M059J (cell line): ENCODE measurements around the gene LRCH3. TPM values are rescaled to one million over a fixed set of nuclear protein-coding genes. Genes with fewer than 3 reads are reported as not detected.

Experiments used
- DNase-seq: peaks from one replicate; pipeline ENCODE4 v3.0.0-alpha.2; 2012; ENCODE audit warnings: low read depth
- total RNA-seq: library from RNA; depleted of rRNA; stranded (reverse); fragments of >200 nt; shearing (Covaris generic); gene quantifications from 2 replicates; pipeline ENCODE4 v1.2.3, GENCODE V29; 2014

The LRCH3 gene
- total RNA-seq, 1 experiment from 2014 or later = 24.4 TPM

DNA sequence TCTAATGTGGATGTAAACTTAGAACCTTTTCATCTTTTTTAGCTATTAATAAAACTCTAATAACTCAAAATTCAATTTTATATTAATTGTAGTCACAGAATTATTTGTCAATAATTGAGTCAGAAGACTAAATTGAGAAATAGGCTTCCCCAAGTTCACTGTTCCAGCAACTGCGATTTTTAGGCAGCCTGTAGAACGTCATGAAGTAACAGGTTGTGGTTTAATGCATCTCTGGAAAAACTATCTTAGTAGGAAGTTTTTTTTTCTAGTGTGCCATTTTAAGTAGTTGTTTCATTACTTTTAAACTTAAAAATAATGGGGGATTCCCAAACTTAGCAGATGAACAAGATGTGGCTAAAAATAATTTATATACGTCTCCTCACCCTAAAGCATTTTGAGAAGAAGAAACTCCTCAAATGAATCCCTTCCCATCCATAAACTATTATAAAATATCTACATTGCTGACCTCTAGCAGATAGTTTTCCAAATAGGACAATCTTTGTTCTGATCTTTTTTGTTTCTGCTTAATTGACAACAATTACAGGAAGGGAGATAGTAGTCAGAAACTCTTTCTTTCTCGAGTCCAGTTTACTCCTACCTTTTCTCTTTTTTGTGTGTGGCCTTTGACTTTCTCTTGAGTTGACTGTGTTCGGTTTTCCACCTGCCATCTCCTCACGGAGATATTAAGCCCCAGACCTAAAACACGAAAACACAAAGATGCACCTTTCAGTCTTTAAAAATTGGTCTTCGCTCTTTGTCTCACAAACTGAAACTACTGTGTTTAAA is 43.1 kb downstream of the LRCH3 start:
- no peak for DNase-seq

DNA sequence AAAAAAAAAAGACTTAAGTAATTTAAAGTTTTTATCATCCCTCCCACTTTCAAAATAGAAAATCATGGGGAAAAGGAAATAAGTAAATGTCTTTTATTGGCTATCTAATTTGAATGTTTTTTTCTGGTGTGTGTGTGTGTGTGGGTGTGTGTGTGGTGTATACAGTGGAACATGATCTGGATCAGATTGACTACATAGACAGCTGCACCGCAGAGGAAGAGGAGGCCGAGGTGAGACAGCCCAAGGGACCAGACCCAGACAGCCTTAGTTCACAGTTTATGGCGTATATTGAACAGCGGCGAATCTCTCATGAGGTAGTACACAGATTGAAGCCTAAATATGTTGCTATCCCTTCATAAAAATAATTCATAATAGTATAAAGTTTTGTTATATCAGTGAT is 44.5 kb downstream of the LRCH3 start:
- no peak for DNase-seq

DNA sequence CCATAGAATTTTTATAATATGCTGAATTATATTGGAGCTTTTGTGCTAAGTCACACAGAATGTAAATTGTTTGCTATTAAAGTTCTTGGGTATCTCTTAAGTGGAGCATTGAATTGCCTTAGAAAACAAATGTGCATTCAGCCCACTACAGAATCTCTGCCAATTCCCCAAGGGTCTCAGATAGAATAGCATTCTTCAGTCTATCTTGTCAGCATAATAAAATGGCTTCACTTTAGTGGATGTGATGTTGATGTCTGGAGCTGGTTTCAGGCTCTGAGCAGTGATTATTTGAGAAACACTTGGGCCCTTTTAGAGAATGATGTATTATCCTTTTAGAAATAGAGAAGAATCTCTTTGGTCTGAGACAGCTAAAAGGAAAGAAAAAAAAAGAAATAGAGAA is 45.2 kb downstream of the LRCH3 start:
- no peak for DNase-seq

DNA sequence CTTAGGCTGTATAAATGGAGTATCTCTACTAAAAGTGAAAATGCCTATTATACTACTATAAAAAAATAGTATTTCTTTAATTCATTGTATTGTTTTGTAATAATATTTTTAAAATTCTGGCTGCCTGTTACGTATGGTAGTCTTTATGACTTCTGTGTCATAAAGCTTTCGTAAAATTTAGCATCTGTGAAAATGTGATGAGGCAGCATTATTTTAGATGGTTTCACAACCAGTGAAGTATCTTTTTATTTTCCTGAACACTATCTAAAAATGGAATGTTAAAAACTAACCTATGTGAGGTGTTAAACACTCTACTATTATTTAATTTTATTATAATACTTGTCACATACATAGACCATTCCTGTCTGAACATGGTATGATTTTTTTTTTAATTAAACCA is 46.2 kb downstream of the LRCH3 start:
- DNase-seq = no peak

DNA sequence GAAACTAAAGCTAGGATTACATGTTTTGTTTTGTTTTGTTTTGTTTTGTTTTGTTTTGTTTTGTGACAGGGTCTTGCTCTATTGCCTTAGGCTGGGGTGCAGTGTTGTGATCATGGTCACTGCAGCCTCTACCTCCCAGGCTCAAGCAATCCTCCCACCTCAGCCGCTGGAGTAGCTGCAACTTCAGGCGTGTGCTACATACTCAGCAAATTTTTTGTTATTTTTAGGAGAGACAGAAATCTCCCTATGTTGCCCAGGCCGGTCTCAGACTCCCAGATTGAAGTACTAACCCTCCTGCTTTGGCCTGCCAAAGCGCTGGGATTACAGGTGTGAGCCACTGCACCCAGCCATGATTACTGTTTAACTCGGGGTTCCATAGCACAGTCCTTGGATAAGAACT is 50.7 kb downstream of the LRCH3 start:
- DNase-seq = no peak

DNA sequence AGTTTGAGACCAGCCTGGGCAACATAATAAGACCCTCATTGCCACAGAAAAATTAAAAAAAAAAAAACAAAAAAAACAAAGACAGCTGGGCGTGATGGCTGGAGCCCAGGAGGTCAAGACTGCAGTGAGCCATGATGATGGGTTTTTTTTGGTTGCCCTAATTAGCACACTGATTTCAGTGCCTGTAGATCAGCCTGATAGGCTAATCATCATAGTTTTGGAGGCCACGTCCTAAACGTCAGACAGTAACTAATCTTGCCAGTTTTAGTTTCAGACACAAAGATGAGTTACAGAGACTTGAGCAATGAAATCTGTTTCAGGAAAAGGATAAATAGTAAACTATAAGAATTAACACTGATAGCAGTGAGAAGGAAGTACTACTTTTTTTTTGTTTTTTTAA is 55.4 kb downstream of the LRCH3 start:
- DNase-seq = no peak

DNA sequence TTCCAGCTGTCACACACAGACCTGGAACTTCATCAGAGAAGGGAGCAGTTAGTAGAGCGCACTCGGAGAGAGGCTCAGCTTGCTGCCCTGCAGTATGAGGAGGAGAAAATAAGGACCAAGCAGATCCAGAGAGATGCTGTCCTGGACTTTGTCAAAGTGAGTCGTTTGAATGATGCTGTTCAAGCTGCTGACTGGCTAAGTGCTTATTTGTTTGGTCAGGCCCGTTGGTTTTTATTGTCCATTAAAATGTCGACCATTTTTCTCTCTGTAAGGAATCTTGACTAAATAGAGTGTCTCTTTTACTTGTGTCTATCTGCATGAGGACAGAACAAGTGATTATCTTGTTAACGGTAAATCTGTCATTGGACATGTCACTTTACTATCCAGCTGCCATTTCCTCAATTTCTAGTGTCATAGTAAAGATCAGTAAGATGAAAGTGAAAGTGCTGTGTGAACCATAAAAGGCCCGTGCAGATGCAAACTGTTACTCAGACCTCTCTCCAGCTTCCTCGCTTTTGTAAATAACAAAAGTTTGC is 56.9 kb downstream of the LRCH3 start:
- peak; percentile 5 for DNase-seq

DNA sequence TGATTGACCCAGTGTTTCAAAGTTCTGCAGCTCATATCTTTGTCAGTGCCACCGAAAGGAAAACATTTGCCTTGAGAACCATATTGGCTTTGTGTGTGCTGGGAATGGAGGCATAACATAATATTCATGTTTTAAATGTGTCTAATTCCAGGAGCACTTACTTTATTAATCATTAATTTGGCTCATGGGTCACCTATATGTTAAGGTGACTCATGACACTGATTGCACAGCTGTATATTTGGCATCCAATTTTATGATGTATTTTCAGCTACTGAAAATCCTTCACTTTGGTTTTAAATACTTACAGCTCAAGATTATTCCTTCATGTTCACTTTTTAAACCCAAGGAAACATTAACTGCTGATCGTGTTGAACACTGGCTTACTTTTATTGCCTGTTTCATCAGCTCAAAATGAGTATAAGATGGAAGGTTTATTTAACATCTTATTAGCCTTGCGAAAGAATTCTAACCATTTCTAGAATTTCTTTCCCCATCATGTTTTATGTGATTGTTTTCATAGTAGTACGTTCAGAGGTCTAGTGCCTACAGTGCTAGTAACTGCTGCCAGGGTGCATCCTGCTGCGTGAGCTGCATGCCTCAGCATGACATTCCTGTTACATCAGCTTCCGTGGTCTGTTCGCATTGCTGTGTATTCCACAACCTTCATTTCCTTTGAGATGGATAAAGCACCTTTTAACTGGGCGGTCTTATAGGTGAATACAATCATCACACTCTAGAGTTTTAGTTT is 63.7 kb downstream of the LRCH3 start:
- DNase-seq = peak; percentile 61

DNA sequence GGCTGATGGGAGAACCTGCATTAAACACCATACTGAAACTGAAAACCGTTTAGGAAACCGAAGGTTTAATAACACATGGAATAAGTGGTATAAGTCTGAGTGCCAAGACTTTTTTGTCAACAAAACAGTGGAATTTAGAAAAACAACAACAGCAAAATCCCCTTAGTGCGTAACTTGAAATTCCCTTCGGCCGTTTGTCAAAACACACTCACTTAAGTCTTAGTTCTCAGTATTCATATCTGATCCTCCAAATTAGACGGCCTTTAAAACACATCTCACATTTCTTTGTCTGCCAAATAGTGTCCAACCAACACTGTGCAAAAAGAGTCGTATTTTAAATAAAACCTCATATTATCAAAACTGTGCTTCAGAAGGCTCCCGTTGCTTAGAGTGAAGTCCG is 64.5 kb downstream of the LRCH3 start:
- DNase-seq = no peak

DNA sequence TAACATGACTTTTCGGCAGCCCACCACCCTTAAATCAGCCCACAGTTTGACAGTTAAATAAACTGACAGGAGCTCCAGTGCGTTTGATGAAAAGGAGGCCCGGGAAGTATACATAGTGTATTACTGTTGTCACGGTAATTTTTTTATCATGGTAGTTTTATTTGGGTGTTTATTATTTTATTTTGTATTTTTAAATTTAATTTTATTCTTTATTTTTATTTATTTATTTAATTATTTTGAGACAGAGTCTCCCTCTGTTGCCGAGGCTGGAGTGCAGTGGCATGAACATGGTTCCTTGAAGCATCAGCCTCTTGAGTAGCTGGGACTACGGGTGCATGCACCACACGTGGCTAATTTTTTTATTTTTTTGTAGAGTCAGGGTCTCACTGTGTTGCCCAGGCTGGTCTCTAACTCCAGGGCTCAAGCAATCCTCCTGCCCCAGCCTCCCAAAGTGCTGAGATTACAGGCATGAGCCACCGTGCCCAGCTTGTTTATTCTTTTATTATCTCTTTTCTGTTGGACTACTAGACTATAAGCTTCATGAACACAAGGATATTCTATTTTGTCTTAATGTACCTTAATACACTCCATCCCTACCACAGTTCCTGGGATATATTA is 65.3 kb downstream of the LRCH3 start:
- DNase-seq = no peak

DNA sequence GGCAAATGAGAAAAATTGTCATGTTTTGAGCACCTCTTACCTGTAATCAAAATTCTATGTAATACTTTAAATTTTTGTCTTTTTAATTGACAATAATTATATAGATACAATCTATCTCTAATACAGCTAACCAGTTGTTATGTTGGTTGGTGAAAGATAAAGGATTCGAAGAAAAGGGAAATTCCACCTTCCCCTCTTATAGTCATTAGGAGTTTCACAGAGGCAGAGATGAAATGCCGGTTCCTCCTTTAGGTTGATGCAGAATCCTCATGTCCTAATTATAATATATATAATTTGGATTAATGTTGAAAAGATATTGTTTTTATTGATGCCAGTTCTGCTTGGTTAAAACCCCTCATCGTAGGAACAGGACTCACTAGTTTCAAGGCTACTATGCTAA is 67.1 kb downstream of the LRCH3 start:
- no peak for DNase-seq

DNA sequence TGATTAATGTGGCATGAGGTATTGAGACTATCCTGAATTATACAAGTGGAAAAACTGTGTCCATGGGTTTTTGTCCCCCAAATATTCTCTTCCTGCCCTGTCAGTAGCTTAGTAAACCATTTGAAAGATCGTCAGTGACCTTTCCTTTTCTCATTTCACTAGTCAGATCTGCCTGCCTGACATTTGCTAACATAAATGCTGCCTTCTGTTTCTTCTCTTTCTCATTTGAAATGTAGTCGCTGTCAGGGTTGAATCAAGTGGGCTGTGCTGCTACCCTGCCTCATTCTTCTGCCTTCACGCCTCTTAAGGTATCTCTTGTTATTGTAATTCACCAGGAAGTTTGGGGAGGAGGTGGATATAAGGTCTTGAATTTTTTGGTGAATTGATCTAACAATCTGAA is 67.5 kb downstream of the LRCH3 start:
- no peak for DNase-seq

DNA sequence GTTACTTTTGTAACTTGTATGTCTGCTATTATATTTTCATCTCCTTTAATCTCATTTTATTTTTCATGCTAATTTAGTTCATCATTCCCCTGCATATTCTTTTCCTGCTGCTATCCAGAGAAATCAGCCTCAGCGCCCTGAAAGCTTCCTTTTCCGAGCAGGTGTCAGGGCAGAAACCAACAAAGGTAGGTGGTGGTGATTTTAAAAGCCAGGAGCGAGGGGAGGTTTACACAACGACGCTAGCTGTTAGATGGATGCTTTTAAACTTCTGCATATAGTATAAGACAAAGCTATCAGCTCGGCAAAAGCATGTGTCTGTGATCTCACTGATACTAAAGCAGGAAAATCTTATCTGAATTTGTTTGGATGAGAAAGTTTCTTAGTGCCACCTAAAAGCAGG is 75.0 kb downstream of the LRCH3 start:
- no peak for DNase-seq

DNA sequence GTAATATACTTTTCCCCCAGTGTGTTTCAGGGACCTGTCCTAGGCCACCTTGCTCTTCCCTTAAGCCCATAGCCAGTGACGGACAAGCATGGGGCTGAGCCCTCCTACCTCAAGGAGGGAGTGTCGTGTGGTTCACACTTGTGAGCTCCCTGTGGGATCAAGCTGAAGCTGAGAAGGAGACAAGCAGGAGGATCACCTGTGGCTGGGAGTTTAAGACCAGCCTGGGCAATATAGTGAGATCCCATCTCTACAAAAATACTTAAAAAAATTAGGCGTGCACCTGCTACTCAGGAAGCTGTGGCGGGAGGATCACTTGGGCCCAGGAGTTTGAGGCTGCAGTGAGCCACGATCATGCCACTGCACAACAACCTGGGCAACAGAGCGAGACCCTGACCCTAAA is 82.3 kb downstream of the LRCH3 start:
- DNase-seq = no peak

DNA sequence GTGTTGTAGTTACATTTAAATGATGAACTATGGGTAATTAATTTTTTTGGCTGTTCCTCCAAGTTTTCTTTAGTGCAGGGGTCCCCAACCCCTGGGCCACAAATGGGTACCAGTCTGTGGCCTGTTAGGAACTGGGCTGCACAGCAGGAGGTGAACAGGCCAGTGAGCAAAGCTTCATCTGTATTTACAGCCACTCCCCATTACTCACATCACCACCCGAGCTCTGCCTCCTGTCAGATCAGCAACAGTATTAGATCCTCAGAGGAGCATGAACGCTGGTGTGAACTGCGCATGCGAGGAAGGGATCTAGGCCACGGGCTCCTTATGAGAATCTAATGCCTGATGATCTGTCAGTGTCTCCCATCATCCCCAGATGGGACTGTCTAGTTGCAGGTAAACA is 83.0 kb downstream of the LRCH3 start:
- no peak for DNase-seq

DNA sequence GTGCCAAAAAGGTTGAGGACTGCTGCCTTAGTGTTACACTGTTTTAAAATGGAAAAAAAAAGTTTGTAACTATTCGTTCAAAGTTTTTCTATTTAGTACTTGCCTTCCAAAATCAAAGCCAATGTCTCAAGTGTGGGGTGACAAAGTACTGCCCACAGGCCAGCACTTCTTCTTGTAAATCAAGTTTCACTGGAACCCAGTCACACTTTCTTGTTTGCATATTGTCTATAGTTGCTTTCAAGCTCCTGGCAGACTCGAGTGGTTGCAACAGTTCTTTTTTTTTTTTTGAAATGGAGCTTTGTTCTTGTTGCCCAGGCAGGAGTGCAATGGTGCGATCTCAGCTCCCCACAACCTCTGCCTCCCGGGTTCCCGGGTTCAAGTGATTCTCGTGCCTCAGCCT is 83.6 kb downstream of the LRCH3 start:
- DNase-seq = no peak

DNA sequence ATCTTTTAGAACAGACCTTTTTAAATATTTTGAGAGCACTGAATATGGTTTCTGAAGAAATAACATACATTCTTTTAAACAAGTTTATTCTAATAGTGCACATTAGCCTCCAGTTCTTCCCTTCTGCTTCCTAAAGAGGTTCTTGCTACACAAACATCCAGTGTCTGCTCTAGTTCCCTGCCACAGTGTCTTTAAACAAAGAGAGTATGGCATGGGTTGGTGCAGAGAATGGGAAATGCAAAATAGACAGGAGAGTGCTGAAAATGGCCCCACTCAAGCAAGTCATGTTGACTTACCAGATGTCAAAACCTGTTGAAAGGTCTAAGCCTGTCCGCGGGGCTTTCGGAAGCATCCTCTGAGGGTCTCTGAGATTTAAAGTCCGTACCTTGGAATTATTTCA is 86.8 kb downstream of the LRCH3 start:
- DNase-seq = no peak

DNA sequence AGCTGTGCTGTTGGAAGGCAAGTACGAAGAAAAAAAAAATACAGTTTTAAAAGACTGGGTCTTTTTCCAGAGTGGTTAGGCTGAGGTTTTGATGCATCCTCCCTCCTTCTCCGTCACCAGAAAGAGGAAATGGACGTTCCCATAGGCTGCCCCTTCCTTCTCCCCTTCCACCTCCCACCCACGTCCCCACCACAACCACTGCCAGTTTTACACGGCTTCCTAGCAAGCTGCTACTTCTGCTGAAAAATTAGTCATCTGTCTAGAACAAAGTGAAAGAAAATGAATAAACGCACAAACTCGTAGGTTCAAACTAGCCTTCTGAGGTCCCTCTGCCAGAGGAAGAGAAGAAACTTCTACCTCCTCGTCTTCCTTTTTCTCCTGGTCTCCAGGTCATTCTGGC is 87.4 kb downstream of the LRCH3 start:
- DNase-seq = no peak

DNA sequence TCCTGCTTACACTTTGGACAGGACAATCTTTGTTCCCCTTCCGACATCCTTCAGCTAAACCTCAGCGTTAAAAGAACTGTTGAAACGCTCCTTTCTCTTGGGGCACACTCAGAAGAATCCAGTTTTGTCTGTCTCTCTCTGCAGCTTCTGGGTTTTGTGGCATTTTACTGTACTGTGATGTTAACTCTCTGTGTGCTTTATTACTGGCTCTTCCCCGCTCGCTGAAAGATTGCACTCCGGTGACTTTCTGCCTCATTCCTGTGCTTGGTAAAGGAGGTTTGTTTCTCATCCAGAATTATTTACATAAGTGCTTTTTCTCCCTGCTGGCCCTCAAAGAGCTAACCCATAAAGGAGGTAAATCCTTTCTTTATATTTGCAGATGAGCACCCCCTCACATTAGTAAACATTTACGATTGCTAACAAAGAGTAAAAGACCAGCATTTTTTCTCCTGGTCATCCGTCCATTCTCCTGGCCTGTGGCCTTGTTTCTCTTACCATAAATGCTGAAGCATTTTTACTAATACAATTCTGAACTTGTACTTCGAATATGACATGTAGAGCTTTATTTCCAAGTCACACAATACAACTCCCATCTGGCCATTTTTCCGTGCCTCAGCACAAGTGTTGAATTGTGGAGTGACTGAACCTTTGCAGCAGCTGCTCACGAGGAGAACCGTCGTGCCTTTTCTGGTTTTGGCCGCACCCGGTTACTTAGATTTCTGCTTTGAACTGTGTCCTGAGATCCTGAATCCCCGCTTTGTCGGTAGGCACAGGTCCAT is 89.6 kb downstream of the LRCH3 start:
- no peak for DNase-seq

DNA sequence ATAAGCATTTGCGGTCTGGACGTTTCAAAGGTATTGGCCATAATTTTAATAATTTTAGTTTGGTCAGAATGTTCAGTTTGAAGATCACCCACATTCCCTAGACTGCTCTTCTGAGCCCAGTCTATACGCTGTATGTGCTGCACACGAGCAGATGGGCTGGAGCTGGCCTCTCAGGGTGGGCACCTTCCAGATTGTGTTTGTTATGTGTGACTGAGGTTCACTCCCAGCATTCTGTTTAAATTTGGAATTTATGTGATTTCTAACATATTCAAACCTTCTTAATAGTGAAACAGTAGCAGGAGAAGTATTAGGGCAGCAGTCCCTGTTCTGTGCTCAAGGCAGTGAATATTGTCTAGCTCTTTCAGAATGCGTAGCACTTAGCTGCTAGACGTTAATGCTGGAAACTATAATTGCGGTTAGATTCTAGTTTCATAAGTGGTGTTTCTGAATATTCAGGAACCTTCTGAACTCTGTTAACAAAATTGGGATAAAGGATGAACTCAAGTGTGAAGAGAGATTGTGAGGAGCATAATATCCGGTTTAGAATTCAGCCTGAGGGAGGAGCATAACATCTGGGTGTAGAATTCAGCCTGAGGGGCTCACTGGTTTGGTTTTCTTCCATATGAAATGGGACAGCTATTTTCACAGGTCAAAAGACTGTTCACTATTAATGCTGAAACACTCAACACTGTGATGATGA is 90.4 kb downstream of the LRCH3 start:
- DNase-seq = no peak

DNA sequence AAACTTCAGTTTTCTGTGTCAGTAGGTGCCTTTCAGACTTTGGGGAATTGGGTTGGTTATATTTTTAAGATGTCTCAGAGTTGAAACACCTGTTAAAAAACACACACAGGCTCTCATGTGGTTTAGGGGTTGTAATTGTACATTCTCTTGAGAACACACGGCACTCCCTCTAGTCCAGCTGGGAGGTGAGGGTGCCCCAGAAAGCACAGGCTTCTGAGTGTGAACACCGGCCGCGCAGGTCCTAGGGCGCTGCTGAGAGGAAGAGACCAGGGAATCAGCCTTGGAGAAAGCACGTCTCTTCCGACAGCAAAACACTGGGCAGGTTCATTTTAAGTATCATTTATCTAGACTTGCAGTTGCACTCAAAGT is 90.9 kb downstream of the LRCH3 start:
- no peak for DNase-seq
